SK-N-SH (cell line): ENCODE data around the gene GYS1. TPM values are rescaled to one million over a fixed set of nuclear protein-coding genes. Genes with fewer than 3 reads are reported as not detected.

Experiments used
- CTCF ChIA-PET: fragments of 300-600, 350-600 bp; formaldehyde crosslinking; extraction: SDS; loops from one replicate; lab custom pipeline; 2021; lab: Yijun Ruan, JAX
- POLR2A ChIA-PET: fragments of 350-600 bp; sonication (Branson Sonifier 250); formaldehyde crosslinking; extraction: SDS; loops from one replicate; lab custom pipeline; 2020; ENCODE audit warnings: antibody characterized with exemption, inconsistent platforms; lab: Yijun Ruan, JAX
- DNase-seq: peaks from one replicate; pipeline ENCODE4 v3.0.0; 2012
- H2AFZ ChIP-seq: fragments of 200-600 bp; sonication (generic); 2 replicates; pipeline ENCODE4 v1.8.1; 2016; ENCODE audit warnings: antibody characterized with exemption, mild to moderate bottlenecking, low read depth
- H3F3A ChIP-seq: fragments of 200-600 bp; sonication (generic); replicated peaks from 2 replicates; pipeline ENCODE3; 2016; ENCODE audit warnings: antibody characterized with exemption, mild to moderate bottlenecking; ENCODE audit not compliant: insufficient read depth
- H3K27ac ChIP-seq, 2 experiments: fragments of 200-500 bp in 1 of 2; fragments of 200-600 bp in 1 of 2; sonication (Bioruptor generic) in 1 of 2; sonication (generic), shearing (Covaris generic) in 1 of 2; 2 replicates each; pipeline versions ENCODE4 v1.5.1 to v1.6.1; 2014 to 2016; ENCODE audit warnings: low read depth in 2 of 2, inconsistent platforms in 1 of 2, low read length in 1 of 2, mild to moderate bottlenecking in 1 of 2, mixed read lengths in 1 of 2
- H3K27me3 ChIP-seq: fragments of 200-600 bp; sonication (generic), shearing (Covaris generic); 2 replicates; pipeline ENCODE4 v1.6.1; 2016; ENCODE audit warnings: mixed run types; ENCODE audit not compliant: insufficient read depth
- H3K36me3 ChIP-seq, 2 experiments: fragments of 200-500 bp in 1 of 2; fragments of 200-600 bp in 1 of 2; sonication (Bioruptor generic) in 1 of 2; sonication (generic) in 1 of 2; replicated peaks in 1 of 2; 2 replicates each; pipeline versions ENCODE3 to v1.5.1; 2014 to 2016; ENCODE audit warnings: low read length in 1 of 2, mild to moderate bottlenecking in 1 of 2; ENCODE audit not compliant: insufficient read depth in 2 of 2, control insufficient read depth in 1 of 2
- H3K4me1 ChIP-seq, 2 experiments: fragments of 200-500 bp in 1 of 2; fragments of 200-600 bp in 1 of 2; sonication (Bioruptor generic) in 1 of 2; sonication (generic), shearing (Covaris generic) in 1 of 2; 2 replicates each; pipeline versions ENCODE4 v1.5.1 to v1.6.1; 2014 to 2016; ENCODE audit warnings: low read depth in 1 of 2, low read length in 1 of 2, mixed run types in 1 of 2; ENCODE audit not compliant: insufficient read depth in 2 of 2, control insufficient read depth in 1 of 2
- H3K4me2 ChIP-seq: fragments of 200-600 bp; sonication (generic), shearing (Covaris generic); 2 replicates; pipeline ENCODE4 v1.6.1; 2017; ENCODE audit warnings: mixed run types
- H3K4me3 ChIP-seq, 2 experiments: fragments of 200-500 bp in 1 of 2; fragments of 200-600 bp in 1 of 2; sonication (Bioruptor generic) in 1 of 2; sonication (generic), shearing (Covaris generic) in 1 of 2; 2 replicates each; pipeline versions ENCODE4 v1.5.1 to v1.8.1; 2014 to 2016; ENCODE audit warnings: low read depth in 2 of 2, inconsistent platforms in 1 of 2, low read length in 1 of 2, mild to moderate bottlenecking in 1 of 2, mixed read lengths in 1 of 2, moderate library complexity in 1 of 2
- H3K79me2 ChIP-seq: fragments of 200-600 bp; sonication (generic); 2 replicates; pipeline ENCODE4 v1.8.1; 2017; ENCODE audit warnings: mild to moderate bottlenecking; ENCODE audit not compliant: insufficient read depth
- H3K9ac ChIP-seq: fragments of 200-600 bp; sonication (generic); 2 replicates; pipeline ENCODE4 v1.6.1; 2017; ENCODE audit warnings: mixed run types
- H3K9me2 ChIP-seq: fragments of 200-600 bp; sonication (generic); 2 replicates; pipeline ENCODE4 v1.6.1; 2017; ENCODE audit warnings: mixed run types
- H3K9me3 ChIP-seq: fragments of 200-600 bp; sonication (generic); 2 replicates; pipeline ENCODE4 v1.6.1; 2017; ENCODE audit warnings: mixed run types, mild to moderate bottlenecking, moderate library complexity
- H4K20me1 ChIP-seq: fragments of 200-600 bp; sonication (generic); 2 replicates; pipeline ENCODE4 v1.6.1; 2017; ENCODE audit warnings: mild to moderate bottlenecking, mixed run types; ENCODE audit not compliant: insufficient read depth
- CHD2 ChIP-seq: fragments of 150-350 bp; IDR thresholded peaks from 2 replicates; pipeline ENCODE4 v1.6.1; 2018; ENCODE audit warnings: low read length; ENCODE audit not compliant: partially characterized antibody
- ELF1 ChIP-seq: IDR thresholded peaks from 2 replicates; pipeline ENCODE4 v1.4.0; 2012
- EP300 ChIP-seq, 2 experiments: IDR thresholded peaks; 2 replicates each; pipeline versions ENCODE4 v1.4.0 to v1.6.1; 2012; ENCODE audit warnings: borderline replicate concordance in 1 of 2, low read depth in 1 of 2, low read length in 1 of 2
- EZH2phosphoT487 ChIP-seq: fragments of 200-600 bp; sonication (generic); IDR thresholded peaks from 2 replicates; pipeline ENCODE4 v1.6.1; 2017; ENCODE audit warnings: low read depth, mixed run types, mild to moderate bottlenecking, antibody characterized with exemption, moderate library complexity, borderline replicate concordance
- FOSL2 ChIP-seq: IDR thresholded peaks from 2 replicates; pipeline ENCODE4 v1.4.0; 2012; ENCODE audit warnings: low read depth, mild to moderate bottlenecking, moderate library complexity, borderline replicate concordance
- FOXM1 ChIP-seq: IDR thresholded peaks from 2 replicates; pipeline ENCODE4 v1.4.0; 2012; ENCODE audit warnings: low read depth, mild to moderate bottlenecking
- GATA2 ChIP-seq: sonication (generic); formaldehyde crosslinking; IDR thresholded peaks from 2 replicates; pipeline ENCODE4 v1.5.0; 2020; ENCODE audit warnings: mild to moderate bottlenecking, missing genetic modification reagents
- MXI1 ChIP-seq: IDR thresholded peaks from 2 replicates; pipeline ENCODE4 v1.6.1; 2012; ENCODE audit warnings: mild to moderate bottlenecking, low read depth, low read length, improper control_type of control experiment
- NRF1 ChIP-seq: IDR thresholded peaks from 2 replicates; pipeline ENCODE4 v1.6.1; 2012; ENCODE audit warnings: low read depth, mild to moderate bottlenecking, low read length
- RFX5 ChIP-seq: IDR thresholded peaks from 2 replicates; pipeline ENCODE4 v1.6.1; 2012; ENCODE audit warnings: mild to moderate bottlenecking, improper control_type of control experiment, low read length
- SMC3 ChIP-seq: IDR thresholded peaks from 2 replicates; pipeline ENCODE4 v1.6.1; 2012; ENCODE audit warnings: low read depth, low read length, improper control_type of control experiment
- TEAD4 ChIP-seq: IDR thresholded peaks from 2 replicates; pipeline ENCODE4 v1.4.0; 2012; ENCODE audit warnings: mild to moderate bottlenecking, borderline replicate concordance; ENCODE audit not compliant: insufficient read depth
- YY1 ChIP-seq: IDR thresholded peaks from 2 replicates; pipeline ENCODE4 v1.4.0; 2012; ENCODE audit warnings: low read depth, mild to moderate bottlenecking
- WGBS: methylation state at CpG from one replicate; pipeline ENCODE4 v1.1.6; 2017; ENCODE audit warnings: low lambda C conversion rate; 5-methylcytosine and 5-hydroxymethylcytosine counted together
- polyA plus RNA-seq, 3 experiments: library from polyadenylated mRNA; depleted of rRNA; stranded (reverse); fragments of >200 nt; gene quantifications; 2 replicates each; pipeline ENCODE4 v1.2.3, GENCODE V29; 2012
- TF ChIP-seq, protein P1 (sequence below): IDR thresholded peaks from 2 replicates; pipeline ENCODE4 v1.4.0; 2012; ENCODE audit warnings: low read depth, borderline replicate concordance
- TF ChIP-seq, protein P2 (sequence below): IDR thresholded peaks from 2 replicates; pipeline ENCODE4 v1.4.0; 2012; ENCODE audit warnings: low read depth, borderline replicate concordance
- TF ChIP-seq, protein P3 (sequence below): IDR thresholded peaks from 2 replicates; pipeline ENCODE4; 2012
- TF ChIP-seq, protein P4 (sequence below): IDR thresholded peaks from 2 replicates; pipeline ENCODE4 v1.4.0; 2012; ENCODE audit warnings: low read depth

The GYS1 gene
- polyA plus RNA-seq, 1 of the 3 experiments (the other 2 are of a cell fraction), result 25.3 TPM

DNA sequence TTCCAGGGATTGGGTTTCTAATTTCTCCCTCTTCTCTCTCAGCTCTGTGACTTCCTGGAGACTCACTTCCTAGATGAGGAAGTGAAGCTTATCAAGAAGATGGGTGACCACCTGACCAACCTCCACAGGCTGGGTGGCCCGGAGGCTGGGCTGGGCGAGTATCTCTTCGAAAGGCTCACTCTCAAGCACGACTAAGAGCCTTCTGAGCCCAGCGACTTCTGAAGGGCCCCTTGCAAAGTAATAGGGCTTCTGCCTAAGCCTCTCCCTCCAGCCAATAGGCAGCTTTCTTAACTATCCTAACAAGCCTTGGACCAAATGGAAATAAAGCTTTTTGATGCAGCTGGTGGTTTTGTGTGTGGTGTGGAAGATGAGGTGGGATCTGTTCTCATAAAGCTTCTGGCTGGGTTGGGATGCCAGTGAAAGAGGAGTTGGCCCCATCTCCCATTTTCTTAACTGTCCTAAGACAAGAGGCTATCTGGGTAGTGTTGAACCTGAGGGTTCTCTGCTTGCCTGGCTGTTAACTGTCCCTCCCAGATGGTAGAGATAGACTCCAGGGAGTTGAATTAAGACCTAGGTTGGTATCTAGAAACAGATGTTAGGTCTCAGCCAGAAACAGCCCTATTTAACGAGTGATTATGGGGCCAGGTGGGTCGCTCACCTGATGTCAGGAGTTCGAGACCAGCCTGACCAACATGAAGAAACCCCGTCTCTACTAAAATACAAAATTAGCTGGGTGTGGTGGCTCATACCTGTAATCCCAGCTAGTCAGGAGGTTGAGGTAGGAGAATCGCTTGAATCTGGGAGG, 26.4 kb downstream of the GYS1 start:
- no peak for DNase-seq
- peaks cover 18% of the 10 kb centered on the region for H4K20me1 ChIP-seq
- peak overlapping the region; percentile 92 for H3K9ac ChIP-seq
- no peaks in the 10 kb centered on the region for H3K27me3 ChIP-seq
- no peaks in the 10 kb centered on the region for H3K9me2 ChIP-seq
- TF ChIP-seq, protein P1, sequence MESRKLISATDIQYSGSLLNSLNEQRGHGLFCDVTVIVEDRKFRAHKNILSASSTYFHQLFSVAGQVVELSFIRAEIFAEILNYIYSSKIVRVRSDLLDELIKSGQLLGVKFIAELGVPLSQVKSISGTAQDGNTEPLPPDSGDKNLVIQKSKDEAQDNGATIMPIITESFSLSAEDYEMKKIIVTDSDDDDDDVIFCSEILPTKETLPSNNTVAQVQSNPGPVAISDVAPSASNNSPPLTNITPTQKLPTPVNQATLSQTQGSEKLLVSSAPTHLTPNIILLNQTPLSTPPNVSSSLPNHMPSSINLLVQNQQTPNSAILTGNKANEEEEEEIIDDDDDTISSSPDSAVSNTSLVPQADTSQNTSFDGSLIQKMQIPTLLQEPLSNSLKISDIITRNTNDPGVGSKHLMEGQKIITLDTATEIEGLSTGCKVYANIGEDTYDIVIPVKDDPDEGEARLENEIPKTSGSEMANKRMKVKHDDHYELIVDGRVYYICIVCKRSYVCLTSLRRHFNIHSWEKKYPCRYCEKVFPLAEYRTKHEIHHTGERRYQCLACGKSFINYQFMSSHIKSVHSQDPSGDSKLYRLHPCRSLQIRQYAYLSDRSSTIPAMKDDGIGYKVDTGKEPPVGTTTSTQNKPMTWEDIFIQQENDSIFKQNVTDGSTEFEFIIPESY, result 0 out of 2 replicates have a peak, but pooled peaks have one; percentile 2
- no peak for TF ChIP-seq TEAD4
- peaks cover 13 to 34% of the 10 kb centered on the region in 2 experiments for H3K36me3 ChIP-seq
- H3K4me1 ChIP-seq, result peaks cover 17 to 26% of the 10 kb centered on the region in 2 experiments; a peak in 3 of 4 replicates
- peaks cover 19% of the 10 kb centered on the region for H3K79me2 ChIP-seq
- H3F3A ChIP-seq, result peaks cover 50% of the 10 kb centered on the region
- ChIA-PET POLR2A (interaction anchor here (0.8 kb wide), 1 partner anchor 10 kb away, joined by 3 read pairs; no protein-coding TSS in a partner anchor), CTCF (interaction anchor here (0.6 to 3.9 kb wide), 8 partner anchors 26 to 213 kb away, joined by 3 to 12 read pairs (median 6); partner anchors contain the start of genes GYS1, HSD17B14 and RUVBL2)
- no peak overlapping the region for H2AFZ ChIP-seq
- 67% methylated on average over 10 of the region's 10 CpGs for WGBS
- H3K4me3 ChIP-seq, result peak overlapping the region; percentile 68 to 74
- H3K4me2 ChIP-seq, result peak overlapping the region; percentile 98
- peak overlapping the region in 1 of 2 experiments; percentile 8; a peak in 1 of 4 replicates for H3K27ac ChIP-seq
- H3K9me3 ChIP-seq, result no peaks in the 10 kb centered on the region

DNA sequence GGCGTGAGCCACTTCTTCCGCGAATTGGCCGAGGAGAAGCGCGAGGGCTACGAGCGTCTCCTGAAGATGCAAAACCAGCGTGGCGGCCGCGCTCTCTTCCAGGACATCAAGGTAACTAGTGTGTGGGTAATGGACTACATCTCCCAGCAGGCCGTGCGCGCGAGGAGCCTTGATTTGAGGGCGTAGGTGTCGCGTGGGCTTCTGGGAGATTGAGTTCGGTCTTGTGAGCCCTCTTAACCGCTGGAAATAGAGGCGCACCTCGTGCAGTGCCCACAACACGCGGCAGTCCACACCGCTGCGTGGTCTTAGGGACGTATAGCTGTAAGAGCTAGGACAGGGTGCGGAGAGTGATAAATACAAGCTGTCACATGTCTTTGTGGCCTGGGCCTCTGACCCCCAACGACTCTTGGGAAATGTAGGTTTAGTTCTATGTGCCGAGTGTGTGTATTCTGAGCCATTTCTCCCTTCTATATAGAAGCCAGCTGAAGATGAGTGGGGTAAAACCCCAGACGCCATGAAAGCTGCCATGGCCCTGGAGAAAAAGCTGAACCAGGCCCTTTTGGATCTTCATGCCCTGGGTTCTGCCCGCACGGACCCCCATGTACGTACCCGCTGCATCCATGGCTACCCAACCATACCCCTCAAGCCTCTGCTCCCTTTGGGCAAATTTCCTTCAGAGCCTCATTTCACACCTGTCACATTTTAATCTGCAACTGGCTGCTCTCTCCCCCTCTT, 27.1 kb downstream of the GYS1 start:
- Histone ChIP-seq H3K27me3 (no peaks in the 10 kb centered on the region), H3K9ac (peak overlapping the region; percentile 92), H3K27ac (peak overlapping the region; percentile 70 to 72), H3K4me2 (peak overlapping the region; percentile 98), H3F3A (peaks cover 52% of the 10 kb centered on the region), H3K9me2 (no peaks in the 10 kb centered on the region), H3K4me3 (peak overlapping the region; percentile 68 to 74), H3K9me3 (no peaks in the 10 kb centered on the region), H3K79me2 (peaks cover 19% of the 10 kb centered on the region), H2AFZ (no peak overlapping the region), H3K36me3 (peaks cover 13 to 27% of the 10 kb centered on the region in 2 experiments), H3K4me1 (peaks cover 17 to 26% of the 10 kb centered on the region in 2 experiments; a peak in 3 of 4 replicates), H4K20me1 (peaks cover 18% of the 10 kb centered on the region)
- WGBS, result 9% methylated on average over 34 of the region's 36 CpGs
- POLR2A ChIA-PET, result interaction anchor here (0.8 to 0.9 kb wide), 2 partner anchors 11 to 27 kb away, joined by 3 read pairs; partner anchors contain the start of genes GYS1 and RUVBL2
- DNase-seq, result peak; percentile 82
- CTCF ChIA-PET, result interaction anchor here (0.6 to 3.9 kb wide), 7 partner anchors 27 to 213 kb away, joined by 3 to 12 read pairs (median 6); partner anchors contain the start of genes GYS1, HSD17B14 and RUVBL2
- TF ChIP-seq, protein P2, sequence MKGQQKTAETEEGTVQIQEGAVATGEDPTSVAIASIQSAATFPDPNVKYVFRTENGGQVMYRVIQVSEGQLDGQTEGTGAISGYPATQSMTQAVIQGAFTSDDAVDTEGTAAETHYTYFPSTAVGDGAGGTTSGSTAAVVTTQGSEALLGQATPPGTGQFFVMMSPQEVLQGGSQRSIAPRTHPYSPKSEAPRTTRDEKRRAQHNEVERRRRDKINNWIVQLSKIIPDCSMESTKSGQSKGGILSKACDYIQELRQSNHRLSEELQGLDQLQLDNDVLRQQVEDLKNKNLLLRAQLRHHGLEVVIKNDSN, result no peak
- no peak for TF ChIP-seq ELF1
- TF ChIP-seq GATA2 (CRISPR knock-in tag), result no peak
- 0 out of 2 replicates have a peak, but pooled peaks have one; percentile 9 for TF ChIP-seq YY1
- TF ChIP-seq CHD2, result peak; percentile 72
- no peak for TF ChIP-seq EP300 (IDR thresholded peaks at IDR 0.05; ENCODE audit: borderline replicate concordance in 1 of 2, low read depth in 1 of 2, low read length in 1 of 2)
- no peak for TF ChIP-seq FOXM1
- TF ChIP-seq FOSL2, result no peak
- TF ChIP-seq, protein P3, sequence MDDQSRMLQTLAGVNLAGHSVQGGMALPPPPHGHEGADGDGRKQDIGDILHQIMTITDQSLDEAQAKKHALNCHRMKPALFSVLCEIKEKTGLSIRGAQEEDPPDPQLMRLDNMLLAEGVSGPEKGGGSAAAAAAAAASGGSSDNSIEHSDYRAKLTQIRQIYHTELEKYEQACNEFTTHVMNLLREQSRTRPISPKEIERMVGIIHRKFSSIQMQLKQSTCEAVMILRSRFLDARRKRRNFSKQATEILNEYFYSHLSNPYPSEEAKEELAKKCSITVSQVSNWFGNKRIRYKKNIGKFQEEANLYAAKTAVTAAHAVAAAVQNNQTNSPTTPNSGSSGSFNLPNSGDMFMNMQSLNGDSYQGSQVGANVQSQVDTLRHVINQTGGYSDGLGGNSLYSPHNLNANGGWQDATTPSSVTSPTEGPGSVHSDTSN, result no peak
- TF ChIP-seq, protein P4, sequence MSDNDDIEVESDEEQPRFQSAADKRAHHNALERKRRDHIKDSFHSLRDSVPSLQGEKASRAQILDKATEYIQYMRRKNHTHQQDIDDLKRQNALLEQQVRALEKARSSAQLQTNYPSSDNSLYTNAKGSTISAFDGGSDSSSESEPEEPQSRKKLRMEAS, result peak; percentile 31; the same call in 1 of the 2 replicates
- TF ChIP-seq, protein P1, result peak; percentile 10; the same call in 1 of the 2 replicates
- TF ChIP-seq SMC3, result no peak
- no peak for TF ChIP-seq RFX5
- no peak for TF ChIP-seq NRF1
- peak; percentile 92 for TF ChIP-seq MXI1
- TF ChIP-seq EZH2phosphoT487, result no peak
